SK-N-MC (cell line): ENCODE results near the gene PCYT2.

Experiments used
- EZH2 ChIP-seq: fragments of 200-600 bp; sonication (generic); IDR thresholded peaks from one replicate; pipeline ENCODE4 v1.6.1; 2017; ENCODE audit warnings: antibody characterized with exemption
- POLR2AphosphoS5 ChIP-seq: IDR thresholded peaks from 2 replicates; pipeline ENCODE4 v1.6.1; 2012; ENCODE audit warnings: mild to moderate bottlenecking, low read depth, low read length, borderline replicate concordance

GRCh38 chr17:81869221-81870130, 41.7 kb downstream of the PCYT2 start:
- TF ChIP-seq POLR2AphosphoS5 (no peak; the same call in 1 of the 2 replicates), EZH2 (no peak)
